ENCODE data around the gene SRGAP1. TPM values are rescaled to one million over a fixed set of nuclear protein-coding genes. Genes with fewer than 3 reads are reported as not detected.

The SRGAP1 gene
- total RNA-seq, 1 donor from 2014 or later = 0.07 TPM

- Mint-ChIP-seq H3K27me3 (ENCODE audit: low read depth) (peaks cover 4% of the 10 kb centered on the region), H3K27ac (no peak overlapping the region), H3K36me3 (ENCODE audit: low read depth) (no peaks in the 10 kb centered on the region), H3K4me3 (ENCODE audit: low read depth) (no peak overlapping the region), H3K9me3 (no peaks in the 10 kb centered on the region), H3K4me1 (ENCODE audit: low read depth) (no peaks in the 10 kb centered on the region)
- intact Hi-C loops (cut with micrococcal nuclease) = no loop called here
- no peak for DNase-seq (ENCODE audit: low spot score)
Measured at GRCh38 chr12:64080319-64081007, 236.0 kb downstream of the SRGAP1 start.

- no peak for DNase-seq (ENCODE audit: low spot score)
- intact Hi-C loops (cut with micrococcal nuclease) = no loop called here
- Mint-ChIP-seq H3K4me3 (ENCODE audit: low read depth) (no peak overlapping the region), H3K27ac (no peak overlapping the region), H3K36me3 (ENCODE audit: low read depth) (no peaks in the 10 kb centered on the region), H3K4me1 (ENCODE audit: low read depth) (no peaks in the 10 kb centered on the region), H3K27me3 (ENCODE audit: low read depth) (peaks cover 6% of the 10 kb centered on the region), H3K9me3 (no peaks in the 10 kb centered on the region)
Measured at GRCh38 chr12:64081008-64081404, 236.5 kb downstream of the SRGAP1 start.

- Mint-ChIP-seq H3K27ac (no peak overlapping the region), H3K27me3 (ENCODE audit: low read depth) (peaks cover 4% of the 10 kb centered on the region), H3K36me3 (ENCODE audit: low read depth) (no peaks in the 10 kb centered on the region), H3K9me3 (no peaks in the 10 kb centered on the region), H3K4me1 (ENCODE audit: low read depth) (no peaks in the 10 kb centered on the region), H3K4me3 (ENCODE audit: low read depth) (no peak overlapping the region)
- DNase-seq (ENCODE audit: low spot score) = no peak
- intact Hi-C loops (cut with micrococcal nuclease) = no loop called here
Measured at GRCh38 chr12:64082116-64082515, 237.6 kb downstream of the SRGAP1 start.

GRCh38 chr12:64082866-64083268 lies 238.4 kb downstream of the SRGAP1 start:
- DNase-seq (ENCODE audit: low spot score) = no peak
- no peaks in the 10 kb centered on the region for H3K4me1 Mint-ChIP-seq (ENCODE audit: low read depth)
- no peaks in the 10 kb centered on the region for H3K9me3 Mint-ChIP-seq
- intact Hi-C loops (cut with micrococcal nuclease) = no loop called here
- peaks cover 4% of the 10 kb centered on the region for H3K27me3 Mint-ChIP-seq (ENCODE audit: low read depth)
- no peak overlapping the region for H3K4me3 Mint-ChIP-seq (ENCODE audit: low read depth)
- no peaks in the 10 kb centered on the region for H3K36me3 Mint-ChIP-seq (ENCODE audit: low read depth)
- no peak overlapping the region for H3K27ac Mint-ChIP-seq

- intact Hi-C loops (cut with micrococcal nuclease) = no loop called here
- no peaks in the 10 kb centered on the region for H3K9me3 Mint-ChIP-seq
Measured at GRCh38 chr12:64083285-64084210, 239.0 kb downstream of the SRGAP1 start.

GRCh38 chr12:64085154-64085553 lies 240.7 kb downstream of the SRGAP1 start:
- Mint-ChIP-seq H3K27me3 (ENCODE audit: low read depth) (peaks cover 4% of the 10 kb centered on the region), H3K9me3 (no peaks in the 10 kb centered on the region)
- intact Hi-C loops (cut with micrococcal nuclease) = no loop called here

More at GRCh38 chr12:64083285-64084210, 239.0 kb downstream of the SRGAP1 start:
- no peak overlapping the region for H3K4me3 Mint-ChIP-seq (ENCODE audit: low read depth)
- no peak for DNase-seq (ENCODE audit: low spot score)
- H3K4me1 Mint-ChIP-seq (ENCODE audit: low read depth) = peaks cover 4% of the 10 kb centered on the region
- no peak overlapping the region for H3K27ac Mint-ChIP-seq
- H3K36me3 Mint-ChIP-seq (ENCODE audit: low read depth) = no peaks in the 10 kb centered on the region
- H3K27me3 Mint-ChIP-seq (ENCODE audit: low read depth) = peaks cover 4% of the 10 kb centered on the region

GRCh38 chr12:64085996-64086395 lies 241.5 kb downstream of the SRGAP1 start:
- no peaks in the 10 kb centered on the region for H3K9me3 Mint-ChIP-seq
- peaks cover 4% of the 10 kb centered on the region for H3K27me3 Mint-ChIP-seq (ENCODE audit: low read depth)
- H3K36me3 Mint-ChIP-seq (ENCODE audit: low read depth) = no peaks in the 10 kb centered on the region
- H3K4me3 Mint-ChIP-seq (ENCODE audit: low read depth) = no peak overlapping the region
- no peak for DNase-seq (ENCODE audit: low spot score)
- intact Hi-C loops (cut with micrococcal nuclease) = no loop called here
- peaks cover 6% of the 10 kb centered on the region for H3K4me1 Mint-ChIP-seq (ENCODE audit: low read depth)
- H3K27ac Mint-ChIP-seq = no peak overlapping the region

More at GRCh38 chr12:64085154-64085553, 240.7 kb downstream of the SRGAP1 start:
- H3K4me1 Mint-ChIP-seq (ENCODE audit: low read depth) = peaks cover 6% of the 10 kb centered on the region
- DNase-seq (ENCODE audit: low spot score) = no peak
- H3K4me3 Mint-ChIP-seq (ENCODE audit: low read depth) = no peak overlapping the region
- no peak overlapping the region for H3K27ac Mint-ChIP-seq
- no peaks in the 10 kb centered on the region for H3K36me3 Mint-ChIP-seq (ENCODE audit: low read depth)

- no peak overlapping the region for H3K27ac Mint-ChIP-seq
- H3K9me3 Mint-ChIP-seq = no peaks in the 10 kb centered on the region
- intact Hi-C loops (cut with micrococcal nuclease) = no loop called here
- H3K4me1 Mint-ChIP-seq (ENCODE audit: low read depth) = peaks cover 6% of the 10 kb centered on the region
- no peaks in the 10 kb centered on the region for H3K36me3 Mint-ChIP-seq (ENCODE audit: low read depth)
- DNase-seq (ENCODE audit: low spot score) = no peak
- no peak overlapping the region for H3K4me3 Mint-ChIP-seq (ENCODE audit: low read depth)
- peaks cover 4% of the 10 kb centered on the region for H3K27me3 Mint-ChIP-seq (ENCODE audit: low read depth)
Measured at GRCh38 chr12:64086946-64087345, 242.4 kb downstream of the SRGAP1 start.

- intact Hi-C loops (cut with micrococcal nuclease) = no loop called here
- Mint-ChIP-seq H3K36me3 (ENCODE audit: low read depth) (no peaks in the 10 kb centered on the region), H3K4me1 (ENCODE audit: low read depth) (peaks cover 6% of the 10 kb centered on the region), H3K27me3 (ENCODE audit: low read depth) (peaks cover 4% of the 10 kb centered on the region), H3K4me3 (ENCODE audit: low read depth) (no peak overlapping the region), H3K27ac (no peak overlapping the region), H3K9me3 (no peaks in the 10 kb centered on the region)
- DNase-seq (ENCODE audit: low spot score) = no peak
Measured at GRCh38 chr12:64087761-64088160, 243.3 kb downstream of the SRGAP1 start.

GRCh38 chr12:64088431-64089349 lies 244.2 kb downstream of the SRGAP1 start:
- no peak overlapping the region for H3K4me3 Mint-ChIP-seq (ENCODE audit: low read depth)
- no peaks in the 10 kb centered on the region for H3K36me3 Mint-ChIP-seq (ENCODE audit: low read depth)
- H3K9me3 Mint-ChIP-seq = no peaks in the 10 kb centered on the region
- no peak for DNase-seq (ENCODE audit: low spot score)
- H3K27ac Mint-ChIP-seq = no peak overlapping the region
- peaks cover 4% of the 10 kb centered on the region for H3K27me3 Mint-ChIP-seq (ENCODE audit: low read depth)
- intact Hi-C loops (cut with micrococcal nuclease) = no loop called here
- peaks cover 6% of the 10 kb centered on the region for H3K4me1 Mint-ChIP-seq (ENCODE audit: low read depth)

GRCh38 chr12:64090047-64090446 lies 245.5 kb downstream of the SRGAP1 start:
- DNase-seq (ENCODE audit: low spot score) = no peak
- Mint-ChIP-seq H3K4me1 (ENCODE audit: low read depth) (peaks cover 6% of the 10 kb centered on the region), H3K27me3 (ENCODE audit: low read depth) (peaks cover 4% of the 10 kb centered on the region), H3K4me3 (ENCODE audit: low read depth) (no peak overlapping the region), H3K36me3 (ENCODE audit: low read depth) (no peaks in the 10 kb centered on the region), H3K27ac (no peak overlapping the region), H3K9me3 (no peaks in the 10 kb centered on the region)
- intact Hi-C loops (cut with micrococcal nuclease) = no loop called here

GRCh38 chr12:64091186-64091585 lies 246.7 kb downstream of the SRGAP1 start:
- Mint-ChIP-seq H3K27ac (no peak overlapping the region), H3K36me3 (ENCODE audit: low read depth) (no peaks in the 10 kb centered on the region), H3K9me3 (no peaks in the 10 kb centered on the region), H3K4me3 (ENCODE audit: low read depth) (no peak overlapping the region), H3K27me3 (ENCODE audit: low read depth) (no peaks in the 10 kb centered on the region), H3K4me1 (ENCODE audit: low read depth) (peaks cover 6% of the 10 kb centered on the region)
- no peak for DNase-seq (ENCODE audit: low spot score)
- intact Hi-C loops (cut with micrococcal nuclease) = no loop called here
